ENCODE measurements around the gene SLX9.
"Not testable (repeated sequence)": the region's sequence is repeated elsewhere in the genome, so short reads cannot be mapped to it uniquely, and the experiment has no call there.

Gene SLX9

GRCh38 chr21:44916965-44917364, 22.9 kb upstream of the SLX9 start:
- no peak for DNase-seq (ENCODE audit: low read depth)

GRCh38 chr21:44917446-44918106, 22.3 kb upstream of the SLX9 start:
- no peak for DNase-seq (ENCODE audit: low read depth)

- no peak for DNase-seq (ENCODE audit: low read depth)
Observed at GRCh38 chr21:44918107-44918470, 21.7 kb upstream of the SLX9 start.

GRCh38 chr21:44918581-44919033, 21.2 kb upstream of the SLX9 start:
- DNase-seq (ENCODE audit: low read depth), result no peak

- no peak for DNase-seq (ENCODE audit: low read depth)
Observed at GRCh38 chr21:44919111-44919912, 20.5 kb upstream of the SLX9 start.

- no peak for DNase-seq (ENCODE audit: low read depth)
Observed at GRCh38 chr21:44919913-44920693, 19.7 kb upstream of the SLX9 start.

- no peak for DNase-seq (ENCODE audit: low read depth)
Observed at GRCh38 chr21:44920694-44921604, 18.9 kb upstream of the SLX9 start, which contains the start of gene ITGB2. Gene ITGB2, minus strand, starts transcription at chr21:44920899. Its CDS starts 10,117 bp downstream, at chr21:44910782.

- DNase-seq (ENCODE audit: low read depth), result no peak
Observed at GRCh38 chr21:44921928-44922327, 17.9 kb upstream of the SLX9 start.

GRCh38 chr21:44923480-44924084, 16.2 kb upstream of the SLX9 start:
- no peak for DNase-seq (ENCODE audit: low read depth)

- peak; percentile 66 for DNase-seq (ENCODE audit: low read depth)
Observed at GRCh38 chr21:44924606-44925377, 15.0 kb upstream of the SLX9 start.

- DNase-seq (ENCODE audit: low read depth), result no peak
Observed at GRCh38 chr21:44925378-44925755, 14.5 kb upstream of the SLX9 start.

- no peak for DNase-seq (ENCODE audit: low read depth)
Observed at GRCh38 chr21:44926331-44927101, 13.3 kb upstream of the SLX9 start.

GRCh38 chr21:44927259-44927586, 12.6 kb upstream of the SLX9 start:
- DNase-seq (ENCODE audit: low read depth), result no peak

- no peak for DNase-seq (ENCODE audit: low read depth)
Observed at GRCh38 chr21:44927587-44928461, 12.0 kb upstream of the SLX9 start.

GRCh38 chr21:44928500-44929241, 11.2 kb upstream of the SLX9 start:
- not testable (repeated sequence) for DNase-seq (ENCODE audit: low read depth)

- DNase-seq (ENCODE audit: low read depth), result no peak
Observed at GRCh38 chr21:44929242-44929798, 10.5 kb upstream of the SLX9 start.

GRCh38 chr21:44929799-44930542, 9.9 kb upstream of the SLX9 start:
- DNase-seq (ENCODE audit: low read depth), result no peak
